Lung (tissue), 16 donors: ENCODE measurements around the gene SULT1A2. TPM values are rescaled to one million over a fixed set of nuclear protein-coding genes. Genes with fewer than 3 reads are reported as not detected.
"Not testable (repeated sequence)": the region's sequence is repeated elsewhere in the genome, so short reads cannot be mapped to it uniquely, and the experiment has no call there.

Experiments used
- ATAC-seq: fragments of 200-7000 bp; cut with Tn5 transposase; one replicate; pipeline ENCODE4 v1.9.1; 2020; ENCODE audit warnings: moderate number of reproducible peaks; ENCODE audit not compliant: insufficient read depth, low FRiP score
- DNase-seq, 3 donors: peaks; one replicate each; pipeline ENCODE4 v3.0.0-alpha.2; 2013 to 2017
- H3K27ac ChIP-seq, 2 donors: one replicate each; pipeline ENCODE4 v1.5.1; 2013; ENCODE audit warnings: mild to moderate bottlenecking in 2 of 2, moderate library complexity in 2 of 2, control low read depth in 1 of 2, inconsistent platforms in 1 of 2, low read depth in 1 of 2, low read length in 1 of 2
- H3K27me3 ChIP-seq, 3 donors: one replicate each; pipeline ENCODE4 v1.5.1; 2013; ENCODE audit warnings: low read length in 2 of 3; ENCODE audit not compliant: control insufficient read depth in 3 of 3, insufficient read depth in 3 of 3
- H3K36me3 ChIP-seq, 4 donors: one replicate each; pipeline ENCODE4 v1.5.1; 2013; ENCODE audit warnings: low read length in 4 of 4, mild to moderate bottlenecking in 1 of 4, moderate library complexity in 1 of 4; ENCODE audit not compliant: control insufficient read depth in 4 of 4, insufficient read depth in 4 of 4
- H3K4me1 ChIP-seq, 5 donors: one replicate each; pipeline ENCODE4 v1.5.1; 2013; ENCODE audit warnings: low read length in 5 of 5, mild to moderate bottlenecking in 2 of 5, moderate library complexity in 1 of 5; ENCODE audit not compliant: control insufficient read depth in 5 of 5, insufficient read depth in 5 of 5
- H3K4me3 ChIP-seq: one replicate; pipeline ENCODE4 v1.5.1; 2013; ENCODE audit warnings: mild to moderate bottlenecking, control low read depth, moderate library complexity
- H3K9ac ChIP-seq, 2 donors: one replicate each; pipeline ENCODE4 v1.5.1; 2013; ENCODE audit warnings: low read length in 2 of 2, control low read depth in 1 of 2; ENCODE audit not compliant: insufficient read depth in 1 of 2
- H3K9me3 ChIP-seq, 4 donors: one replicate each; pipeline ENCODE4 v1.5.1; 2013; ENCODE audit warnings: low read length in 3 of 4, mild to moderate bottlenecking in 1 of 4, moderate library complexity in 1 of 4; ENCODE audit not compliant: control insufficient read depth in 4 of 4, insufficient read depth in 3 of 4
- CTCF ChIP-seq: IDR thresholded peaks from 2 replicates; pipeline ENCODE4 v1.5.1; 2012; ENCODE audit warnings: mild to moderate bottlenecking; ENCODE audit errors: control extremely low read depth, extremely low read depth
- WGBS, 2 donors: extraction: QIAGEN DNeasy Blood & Tissue Kit; methylation state at CpG; one replicate each; pipeline ENCODE4 v1.1.7; 2013; 5-methylcytosine and 5-hydroxymethylcytosine counted together
- long read RNA-seq, 5 donors: transcript quantifications; one replicate each; lab custom pipeline, GENCODE V29; 2026
- polyA plus RNA-seq, 2 donors: library from polyadenylated mRNA; stranded (reverse); fragments of 200-250 nt; gene quantifications; one replicate each; pipeline ENCODE4 v1.2.1, GENCODE V29; 2013
- total RNA-seq, 2 donors: library from RNA; depleted of rRNA in 1 of 2; stranded (reverse); fragments of >200 nt in 1 of 2; gene quantifications; one replicate each; pipeline ENCODE4 v1.2.1, GENCODE V29; 2014 to 2021
- donor health status: control.
- donor health status: control.
- donor health status: Bipolar disorder and iron deficiency.
- donor health status: healthy.
- donor health status: DM: yes; HTN: yes; CAD: no.

Gene SULT1A2
- total RNA-seq = 1 to 10 TPM; 3.7 to 6.4 TPM
- 10 to 100 TPM in 1 of 2 donors, 1 to 10 TPM in 1; 5.7 to 14.2 TPM for polyA plus RNA-seq
- long read RNA-seq, donor 1 = 0 reads
- long read RNA-seq, donor 2 = 0 reads
- long read RNA-seq, donor 3 = 0 reads
- long read RNA-seq, donor 4 = 0 reads
- long read RNA-seq, donor 5, partial matches to known transcripts = 0 of 11 reads
- long read RNA-seq, donor 5, other reads (novel, unspliced or antisense) = 11 of 11 reads

GRCh38 chr16:28596840-28597691, at the start of gene SULT1A2:
Gene SULT1A2, minus strand, starts transcription at chr16:28597050. Its CDS starts 1,120 bp downstream, at chr16:28595930.
- WGBS, 2 donors = 26 to 53% methylated on average over 11 of the region's 11 CpGs
- H3K4me1 ChIP-seq = peaks cover 0 to 19% (median 4%) of the 10 kb centered on the region in 5 donors
- peak within 1 kb of the TSS; percentile 14 for H3K4me3 ChIP-seq
- TF ChIP-seq CTCF = no peak
- peak; percentile 36 to 66 (median 51) for DNase-seq
- peak within 1 kb of the TSS in 1 of 2 donors; percentile 58 for H3K27ac ChIP-seq
- H3K27me3 ChIP-seq = no peaks in the 10 kb centered on the region
- H3K9me3 ChIP-seq = no peaks in the 10 kb centered on the region
- peak; percentile 63 for ATAC-seq
- no peak within 1 kb of the TSS for H3K9ac ChIP-seq
- H3K36me3 ChIP-seq = peaks cover 0 to 2% (median 0%) of the 10 kb centered on the region in 4 donors

- H3K36me3 ChIP-seq, H3K4me3 ChIP-seq, ATAC-seq, H3K27me3 ChIP-seq, H3K9me3 ChIP-seq, H3K27ac ChIP-seq, DNase-seq, H3K4me1 ChIP-seq, H3K9ac ChIP-seq: not testable (repeated sequence)
- 63 to 78% methylated on average over 1 to 2 of the region's 2 CpGs for WGBS, 2 donors
These were observed 43.1 kb upstream of the SULT1A2 start for GRCh38 chr16:28639959-28640358.

GRCh38 chr16:28638359-28638758, 41.5 kb upstream of the SULT1A2 start:
- not testable (repeated sequence) for ATAC-seq

DNA sequence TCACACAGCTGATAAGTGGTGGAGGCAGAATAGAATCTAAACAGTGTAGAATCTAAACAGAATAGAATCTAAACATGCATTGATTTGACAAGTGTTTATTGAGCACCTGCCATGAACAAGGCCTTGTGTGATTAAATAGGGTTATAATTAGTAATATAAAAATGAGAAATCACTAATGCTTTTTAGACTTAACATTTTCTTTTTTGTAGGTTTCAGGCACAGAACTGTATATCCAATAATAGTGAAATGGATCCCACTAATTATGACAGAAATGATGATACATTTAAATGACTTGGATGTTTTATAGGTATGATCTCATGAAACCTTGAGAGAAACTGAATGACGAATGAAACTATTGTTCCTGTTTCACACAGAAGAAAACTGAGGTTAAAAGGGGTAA, 40.9 kb upstream of the SULT1A2 start, which contains the start of gene NPIPB8:
Gene NPIPB8, plus strand, starts transcription at position 301 of the 400 bp plus-strand sequence. CDS start 296 bp downstream, outside the sequence.
- not testable (repeated sequence) for H3K4me3 ChIP-seq, H3K27me3 ChIP-seq, H3K9ac ChIP-seq, DNase-seq, H3K9me3 ChIP-seq, H3K36me3 ChIP-seq, H3K27ac ChIP-seq, H3K4me1 ChIP-seq, ATAC-seq
- WGBS, 2 donors = no CpG with 5 or more reads among the region's 1 CpG

More at GRCh38 chr16:28638359-28638758, 41.5 kb upstream of the SULT1A2 start:
- not testable (repeated sequence) for H3K9ac ChIP-seq, H3K9me3 ChIP-seq, DNase-seq, H3K27me3 ChIP-seq, H3K27ac ChIP-seq, H3K36me3 ChIP-seq, H3K4me1 ChIP-seq, H3K4me3 ChIP-seq
- WGBS, 2 donors = 32 to 64% methylated on average over 4 of the region's 5 CpGs

DNA sequence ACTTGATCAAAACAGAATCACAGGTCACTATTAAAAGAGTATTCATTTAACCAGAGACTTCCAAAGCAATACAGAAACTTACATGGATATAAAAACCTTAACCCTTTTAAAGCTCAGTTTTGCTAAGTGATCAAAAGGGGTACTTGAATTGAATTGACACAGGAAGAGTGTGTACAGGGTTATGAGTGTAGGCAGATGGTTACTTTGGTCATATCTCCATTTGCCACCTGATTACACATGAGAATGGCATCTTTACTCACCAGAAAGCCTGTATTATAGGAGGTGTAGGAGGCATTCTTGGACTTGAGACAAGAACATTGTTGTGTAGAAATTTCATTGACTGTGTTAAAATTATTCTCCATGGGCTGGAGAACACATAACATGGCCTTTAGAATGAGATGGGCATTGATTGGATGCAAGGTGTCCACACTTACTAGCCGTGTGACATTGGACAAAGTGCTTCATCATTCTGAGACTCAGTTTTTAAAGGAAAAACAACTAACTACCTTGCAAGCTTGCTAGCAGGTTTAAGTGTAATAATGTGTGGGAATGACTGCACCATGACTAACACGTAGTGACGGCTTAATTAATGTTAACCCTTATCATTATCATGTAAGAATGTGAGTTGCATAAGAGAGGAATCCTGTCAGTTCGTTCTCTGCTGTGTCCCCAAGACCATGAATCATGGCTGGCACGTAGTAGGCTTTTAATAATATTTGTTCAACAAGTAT, 39.4 kb upstream of the SULT1A2 start:
- WGBS, 2 donors = 58 to 71% methylated on average over 5 of the region's 5 CpGs
- not testable (repeated sequence) for H3K36me3 ChIP-seq, ATAC-seq

GRCh38 chr16:28630905-28631304, 34.1 kb upstream of the SULT1A2 start:
- not testable (repeated sequence) for H3K9me3 ChIP-seq, H3K27me3 ChIP-seq, H3K4me3 ChIP-seq, H3K4me1 ChIP-seq, H3K9ac ChIP-seq, DNase-seq, H3K36me3 ChIP-seq, H3K27ac ChIP-seq, ATAC-seq
- WGBS, 2 donors = 77 to 84% methylated on average over 4 of the region's 5 CpGs

More for the DNA sequence above, 39.4 kb upstream of the SULT1A2 start:
- not testable (repeated sequence) for H3K4me3 ChIP-seq, DNase-seq, H3K27me3 ChIP-seq, H3K9me3 ChIP-seq, H3K27ac ChIP-seq, H3K9ac ChIP-seq, H3K4me1 ChIP-seq
